Stimulated activated memory B cell treated with anti-CD40 and anti-IgM and Interleukin-4, amounts not matched to agents 10 μg/mL and 1 μg/mL and 100 μg/mL, for 72 hours (primary cell): Measurements from ENCODE around the gene CXCL6.

Experiments used
- ATAC-seq: fragments of 150-1000 bp; cut with Tn5 transposase; 2 replicates; pipeline ENCODE4 v1.10.0; 2021
- H3K27ac Mint-ChIP-seq: one replicate; pipeline ENCODE4 v1.8.0; 2022; ENCODE audit warnings: mild to moderate bottlenecking, mixed read lengths
- H3K27me3 Mint-ChIP-seq: one replicate; pipeline ENCODE4 v1.8.0; 2022; ENCODE audit warnings: mixed read lengths
- H3K36me3 Mint-ChIP-seq: one replicate; pipeline ENCODE4 v1.8.0; 2022; ENCODE audit warnings: mixed read lengths
- H3K4me1 Mint-ChIP-seq: one replicate; pipeline ENCODE4 v1.8.0; 2022; ENCODE audit warnings: mixed read lengths
- H3K4me3 Mint-ChIP-seq: one replicate; pipeline ENCODE4 v1.8.0; 2022; ENCODE audit warnings: mild to moderate bottlenecking, moderate library complexity, mixed read lengths
- H3K9me3 Mint-ChIP-seq: one replicate; pipeline ENCODE4 v1.8.0; 2022; ENCODE audit warnings: mixed read lengths

The CXCL6 gene

DNA sequence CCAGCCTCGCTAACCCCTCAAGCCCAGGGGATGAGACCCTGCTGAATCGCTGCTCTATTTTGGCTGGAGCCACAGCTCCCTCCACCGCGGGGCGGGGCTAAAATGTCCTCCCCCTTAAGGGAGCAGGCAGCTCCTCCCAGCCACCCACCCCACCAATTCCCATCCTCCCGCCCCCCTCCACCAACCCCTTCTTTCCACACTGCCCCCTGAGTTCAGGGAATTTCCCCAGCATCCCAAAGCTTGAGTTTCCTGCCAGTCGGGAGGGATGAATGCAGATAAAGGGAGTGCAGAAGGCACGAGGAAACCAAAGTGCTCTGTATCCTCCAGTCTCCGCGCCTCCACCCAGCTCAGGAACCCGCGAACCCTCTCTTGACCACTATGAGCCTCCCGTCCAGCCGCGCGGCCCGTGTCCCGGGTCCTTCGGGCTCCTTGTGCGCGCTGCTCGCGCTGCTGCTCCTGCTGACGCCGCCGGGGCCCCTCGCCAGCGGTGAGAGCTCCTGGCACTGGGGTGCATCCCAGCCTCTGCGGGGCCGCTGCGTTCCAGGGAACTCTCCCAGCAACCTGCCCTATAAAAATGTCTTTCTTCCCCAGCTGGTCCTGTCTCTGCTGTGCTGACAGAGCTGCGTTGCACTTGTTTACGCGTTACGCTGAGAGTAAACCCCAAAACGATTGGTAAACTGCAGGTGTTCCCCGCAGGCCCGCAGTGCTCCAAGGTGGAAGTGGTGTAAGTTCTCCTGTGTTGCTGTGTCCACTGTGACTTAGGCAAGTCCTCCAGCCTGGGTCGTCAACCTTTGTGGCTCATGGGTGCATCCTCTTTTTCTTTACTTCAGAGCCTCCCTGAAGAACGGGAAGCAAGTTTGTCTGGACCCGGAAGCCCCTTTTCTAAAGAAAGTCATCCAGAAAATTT lies at the start of gene CXCL6:
Gene CXCL6, plus strand, starts transcription at position 306 of the 907 bp plus-strand sequence. Its CDS starts 73 bp downstream, at position 379.
- H3K36me3 Mint-ChIP-seq: no peaks in the 10 kb centered on the region
- peaks cover 21% of the 10 kb centered on the region for H3K27me3 Mint-ChIP-seq
- H3K27ac Mint-ChIP-seq: no peak within 1 kb of the TSS
- no peak within 1 kb of the TSS for H3K4me3 Mint-ChIP-seq
- no peak for ATAC-seq
- H3K9me3 Mint-ChIP-seq: no peaks in the 10 kb centered on the region
- no peaks in the 10 kb centered on the region for H3K4me1 Mint-ChIP-seq

DNA sequence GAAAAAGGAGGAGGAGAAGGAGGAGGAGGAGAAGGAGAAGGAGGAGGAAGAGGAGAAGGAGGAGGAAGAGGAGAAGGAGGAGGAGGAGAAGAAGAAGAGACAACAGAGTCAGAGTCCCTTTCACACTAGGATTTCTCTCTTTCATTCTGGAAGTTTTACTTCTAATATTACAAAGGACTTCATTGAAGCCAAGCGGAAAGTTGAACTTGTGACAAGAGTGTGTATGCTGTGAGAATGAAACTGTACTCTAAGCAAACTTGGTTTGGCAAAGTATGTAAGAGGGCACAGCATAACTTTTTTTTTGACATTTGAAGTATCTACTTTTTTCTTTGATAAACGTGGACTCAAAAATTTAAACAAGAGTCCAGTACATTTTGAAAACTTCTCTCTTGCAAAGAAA lies 48.1 kb upstream of the CXCL6 start:
- Mint-ChIP-seq H3K36me3 (no peaks in the 10 kb centered on the region), H3K27ac (no peak overlapping the region), H3K9me3 (peaks cover 4% of the 10 kb centered on the region), H3K4me3 (no peak overlapping the region), H3K4me1 (no peaks in the 10 kb centered on the region), H3K27me3 (no peaks in the 10 kb centered on the region)
- ATAC-seq: no peak

DNA sequence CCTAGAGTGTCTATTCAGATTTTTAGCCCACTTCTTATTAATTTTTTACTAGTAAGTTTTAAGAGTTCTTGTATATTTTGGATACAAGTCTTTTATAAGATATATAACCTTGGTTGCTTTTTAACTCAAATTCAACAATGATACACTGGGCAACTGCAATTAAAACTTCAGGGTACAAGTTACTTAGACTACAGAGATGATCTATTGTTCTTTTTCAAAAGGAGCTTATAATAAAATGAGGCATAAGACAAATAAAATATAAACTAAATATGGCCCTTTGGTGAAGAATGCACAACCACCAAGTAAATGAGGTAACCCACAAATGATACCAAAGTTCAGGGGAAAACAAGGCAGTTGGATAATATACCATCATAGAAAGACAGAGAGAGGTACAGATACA lies 37.6 kb upstream of the CXCL6 start:
- ATAC-seq: no peak
- Mint-ChIP-seq H3K27me3 (no peaks in the 10 kb centered on the region), H3K4me1 (no peaks in the 10 kb centered on the region), H3K36me3 (peaks cover 4% of the 10 kb centered on the region), H3K27ac (no peak overlapping the region), H3K9me3 (peaks cover 16% of the 10 kb centered on the region), H3K4me3 (no peak overlapping the region)

DNA sequence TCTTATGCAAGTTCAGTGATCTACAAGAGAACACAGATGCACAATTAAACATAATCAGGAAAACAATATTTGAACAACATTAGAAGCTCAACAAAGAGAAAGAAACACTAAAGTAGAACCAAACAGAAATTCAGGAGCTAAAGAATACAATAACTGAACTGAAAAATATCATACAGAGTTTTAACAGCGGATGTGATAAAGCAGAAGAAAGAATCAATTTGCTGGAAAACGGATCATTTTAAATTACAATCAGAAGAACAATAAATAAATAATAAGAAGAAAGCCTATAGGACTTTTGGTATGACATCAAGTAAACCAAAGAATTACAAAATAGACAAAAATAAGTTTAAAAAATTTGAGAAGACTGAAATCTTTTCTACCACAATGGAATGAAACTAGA lies 36.3 kb upstream of the CXCL6 start:
- ATAC-seq: no peak
- peaks cover 4% of the 10 kb centered on the region for H3K36me3 Mint-ChIP-seq
- peaks cover 16% of the 10 kb centered on the region for H3K9me3 Mint-ChIP-seq
- no peaks in the 10 kb centered on the region for H3K27me3 Mint-ChIP-seq
- H3K4me3 Mint-ChIP-seq: no peak overlapping the region
- no peaks in the 10 kb centered on the region for H3K4me1 Mint-ChIP-seq
- H3K27ac Mint-ChIP-seq: no peak overlapping the region

DNA sequence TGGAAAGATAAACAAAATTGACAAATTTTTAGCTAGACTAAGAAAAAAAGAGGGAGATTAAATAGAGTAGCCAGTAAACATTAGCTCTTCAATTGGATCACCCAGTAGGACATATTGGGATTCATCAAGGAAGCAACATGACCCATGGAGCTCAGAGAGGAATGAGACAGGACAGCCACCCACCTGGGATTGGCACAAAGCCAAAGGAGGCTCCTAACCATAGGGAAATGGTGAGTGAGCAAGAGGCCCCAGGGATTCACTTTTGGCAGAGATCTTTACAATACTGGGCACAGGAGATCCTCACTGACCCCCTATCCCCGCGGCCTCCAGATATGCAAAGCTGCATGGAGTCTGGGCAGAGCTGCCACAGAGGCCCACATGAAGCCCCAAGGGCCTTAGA lies 34.8 kb upstream of the CXCL6 start:
- H3K27me3 Mint-ChIP-seq: no peaks in the 10 kb centered on the region
- H3K9me3 Mint-ChIP-seq: peaks cover 6% of the 10 kb centered on the region
- H3K4me3 Mint-ChIP-seq: no peak overlapping the region
- peak; percentile 20 for ATAC-seq
- no peak overlapping the region for H3K27ac Mint-ChIP-seq
- H3K4me1 Mint-ChIP-seq: no peaks in the 10 kb centered on the region
- peaks cover 4% of the 10 kb centered on the region for H3K36me3 Mint-ChIP-seq

DNA sequence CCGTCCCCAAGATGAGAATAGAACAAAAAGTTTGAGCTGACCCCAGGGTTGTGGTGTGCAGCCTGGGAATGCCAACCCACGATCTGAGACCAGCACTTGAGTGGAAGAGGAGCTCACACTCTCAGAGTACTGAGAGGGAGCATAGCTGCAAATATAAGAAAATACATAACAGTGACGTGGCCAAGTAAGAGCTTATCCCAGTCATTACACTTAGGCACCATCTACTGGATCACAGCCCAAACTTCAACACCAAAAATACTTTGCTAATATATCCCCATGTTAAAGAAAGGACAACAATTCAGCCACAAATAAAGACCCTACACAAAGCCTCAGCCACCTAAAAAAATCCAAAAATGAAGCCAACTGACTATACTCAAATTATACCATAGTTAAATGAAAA lies 33.3 kb upstream of the CXCL6 start:
- peaks cover 4% of the 10 kb centered on the region for H3K36me3 Mint-ChIP-seq
- no peak for ATAC-seq
- H3K4me3 Mint-ChIP-seq: no peak overlapping the region
- H3K27ac Mint-ChIP-seq: no peak overlapping the region
- peaks cover 6% of the 10 kb centered on the region for H3K9me3 Mint-ChIP-seq
- no peaks in the 10 kb centered on the region for H3K4me1 Mint-ChIP-seq
- H3K27me3 Mint-ChIP-seq: no peaks in the 10 kb centered on the region

DNA sequence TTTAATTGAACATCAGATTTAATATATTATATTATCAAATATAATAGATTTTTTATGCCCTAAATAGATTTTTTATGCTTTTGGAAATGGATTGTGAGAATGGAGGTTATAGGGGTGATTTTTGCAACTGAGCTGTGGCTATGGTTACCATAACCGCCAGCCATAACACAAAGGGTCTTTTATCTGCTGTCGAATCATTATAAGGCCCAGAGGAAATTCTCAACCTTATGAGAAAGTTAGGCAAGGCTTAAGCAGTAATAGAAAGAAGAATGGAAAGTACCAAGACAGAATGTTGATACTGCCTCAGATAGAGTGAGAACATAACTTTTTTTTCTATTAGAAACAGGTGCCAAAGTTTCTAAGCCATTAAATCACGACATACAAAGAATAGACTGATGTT lies 26.3 kb upstream of the CXCL6 start:
- H3K9me3 Mint-ChIP-seq: no peaks in the 10 kb centered on the region
- no peaks in the 10 kb centered on the region for H3K4me1 Mint-ChIP-seq
- no peak for ATAC-seq
- H3K27me3 Mint-ChIP-seq: no peaks in the 10 kb centered on the region
- H3K4me3 Mint-ChIP-seq: no peak overlapping the region
- H3K27ac Mint-ChIP-seq: no peak overlapping the region
- no peaks in the 10 kb centered on the region for H3K36me3 Mint-ChIP-seq

DNA sequence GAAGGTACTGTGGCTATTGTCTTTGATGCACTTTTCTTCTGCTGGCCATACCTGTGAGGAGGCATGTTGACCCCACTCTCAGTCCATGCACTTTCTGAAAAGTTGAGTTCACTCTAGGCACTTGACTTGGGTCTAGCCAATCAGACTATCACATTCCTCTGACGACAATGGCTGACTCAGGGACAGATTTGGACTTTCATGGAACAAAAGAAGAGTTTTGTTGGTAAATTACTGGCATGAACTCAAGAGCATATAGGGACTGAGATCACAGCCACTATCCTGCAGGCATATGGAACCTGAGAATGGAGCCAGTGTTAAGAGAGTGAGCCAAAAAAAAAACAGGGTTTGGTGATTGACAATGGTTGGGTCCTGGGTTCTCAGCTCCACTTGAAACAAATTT lies 24.6 kb upstream of the CXCL6 start:
- Mint-ChIP-seq H3K27ac (no peak overlapping the region), H3K4me3 (no peak overlapping the region), H3K9me3 (no peaks in the 10 kb centered on the region), H3K4me1 (no peaks in the 10 kb centered on the region), H3K27me3 (no peaks in the 10 kb centered on the region), H3K36me3 (no peaks in the 10 kb centered on the region)
- ATAC-seq: no peak

DNA sequence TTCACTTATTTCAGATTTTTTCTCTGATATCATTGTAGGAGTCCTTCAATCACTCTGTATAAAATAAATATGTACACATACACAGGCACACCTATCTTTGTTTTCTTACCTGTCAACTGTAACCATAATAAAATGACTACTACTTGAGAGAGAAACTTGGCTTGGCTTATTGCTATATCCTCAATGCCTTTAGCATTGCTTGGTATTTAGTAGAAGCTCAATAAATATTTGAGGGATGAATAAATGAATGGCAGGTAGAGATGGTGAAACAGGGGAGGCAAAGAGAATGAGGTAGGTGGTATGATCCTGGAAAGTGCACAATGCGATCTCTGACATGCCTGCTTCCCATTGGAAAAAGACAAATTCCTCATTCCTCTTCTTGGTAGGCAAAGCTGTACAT lies 21.8 kb upstream of the CXCL6 start:
- Mint-ChIP-seq H3K27ac (no peak overlapping the region), H3K4me3 (no peak overlapping the region), H3K4me1 (no peaks in the 10 kb centered on the region), H3K27me3 (no peaks in the 10 kb centered on the region), H3K36me3 (no peaks in the 10 kb centered on the region), H3K9me3 (no peaks in the 10 kb centered on the region)
- no peak for ATAC-seq

DNA sequence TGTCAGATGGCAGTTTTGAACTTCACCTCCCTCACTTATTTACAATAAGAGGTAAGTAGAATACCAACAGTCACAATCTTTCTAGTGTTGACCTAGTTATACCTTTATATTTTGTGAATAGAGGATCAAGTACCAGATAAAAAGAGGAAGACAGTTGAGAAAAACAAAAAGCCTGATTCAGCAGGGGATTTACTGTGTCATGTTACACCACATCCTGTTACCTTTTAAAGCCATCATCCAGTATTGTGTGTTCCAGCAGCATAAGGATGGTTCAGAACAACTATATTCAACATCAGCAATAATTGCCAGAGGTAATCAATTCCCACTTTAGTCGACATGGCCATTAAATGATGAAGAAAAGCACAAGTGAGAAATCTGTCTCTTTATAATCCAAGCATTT lies 21.3 kb upstream of the CXCL6 start:
- no peaks in the 10 kb centered on the region for H3K36me3 Mint-ChIP-seq
- H3K27me3 Mint-ChIP-seq: no peaks in the 10 kb centered on the region
- no peak for ATAC-seq
- no peaks in the 10 kb centered on the region for H3K4me1 Mint-ChIP-seq
- H3K4me3 Mint-ChIP-seq: no peak overlapping the region
- no peak overlapping the region for H3K27ac Mint-ChIP-seq
- H3K9me3 Mint-ChIP-seq: no peaks in the 10 kb centered on the region

DNA sequence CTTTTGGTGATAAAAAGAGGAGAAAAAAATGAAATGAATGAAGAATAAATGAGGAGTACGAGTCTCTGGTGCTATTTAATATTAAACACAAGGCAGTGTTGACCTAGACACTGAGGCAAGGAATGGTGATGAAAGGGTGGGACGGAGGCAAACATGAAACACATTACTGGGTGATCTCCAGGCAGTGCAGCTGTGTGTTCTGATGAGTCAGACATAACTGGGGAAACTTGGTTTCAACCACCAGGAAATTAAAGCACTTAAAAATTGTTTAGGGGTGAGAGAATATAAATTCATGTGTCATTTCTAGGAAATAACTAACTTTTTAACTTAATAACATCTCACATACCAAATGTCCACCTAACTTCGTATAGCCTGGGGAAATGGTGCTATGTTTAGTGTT lies 19.7 kb upstream of the CXCL6 start:
- Mint-ChIP-seq H3K36me3 (no peaks in the 10 kb centered on the region), H3K27ac (no peak overlapping the region), H3K9me3 (no peaks in the 10 kb centered on the region), H3K4me3 (no peak overlapping the region), H3K27me3 (no peaks in the 10 kb centered on the region), H3K4me1 (no peaks in the 10 kb centered on the region)
- ATAC-seq: no peak

DNA sequence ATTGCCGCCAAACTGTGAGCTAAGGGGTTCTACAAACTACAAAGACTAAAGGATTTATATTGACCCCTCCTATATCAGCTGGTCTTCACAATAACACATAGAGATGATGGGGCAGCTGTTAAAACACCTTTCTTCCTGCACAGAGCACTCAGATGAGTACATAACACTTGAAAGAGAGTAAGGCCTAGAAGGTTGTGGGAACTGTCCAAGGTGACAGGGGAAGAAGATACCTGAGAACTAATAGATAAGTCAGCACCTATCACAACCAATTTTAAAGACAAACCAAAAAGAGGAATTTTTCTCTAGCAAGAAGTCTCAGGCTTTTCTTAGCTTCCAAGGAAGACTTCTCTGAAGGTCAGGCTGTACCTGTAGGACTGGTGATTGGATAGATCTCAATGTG lies 19.1 kb upstream of the CXCL6 start:
- Mint-ChIP-seq H3K4me1 (no peaks in the 10 kb centered on the region), H3K27me3 (no peaks in the 10 kb centered on the region)
- no peak for ATAC-seq

DNA sequence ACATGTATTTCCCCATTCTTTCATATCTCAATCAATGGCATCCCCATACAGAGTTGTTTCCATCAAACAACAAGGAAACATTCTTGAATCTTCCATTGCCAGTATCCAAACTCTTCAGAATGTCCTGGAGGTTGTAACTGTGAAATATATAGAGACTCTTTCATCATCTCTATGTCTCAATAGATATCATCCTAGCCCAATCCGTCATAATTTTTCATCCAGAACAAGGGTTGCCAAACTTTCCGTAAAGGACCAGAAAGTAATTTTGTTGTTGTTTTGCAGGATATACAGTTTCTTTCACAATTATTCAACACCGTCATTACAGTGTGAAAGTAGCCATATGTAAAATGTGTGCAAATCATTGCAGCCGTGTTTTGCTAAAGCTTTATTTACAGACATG lies 15.2 kb upstream of the CXCL6 start:
- H3K27me3 Mint-ChIP-seq: no peaks in the 10 kb centered on the region
- H3K4me3 Mint-ChIP-seq: no peak overlapping the region
- H3K9me3 Mint-ChIP-seq: no peaks in the 10 kb centered on the region

More for the DNA sequence above, 19.1 kb upstream of the CXCL6 start:
- no peaks in the 10 kb centered on the region for H3K9me3 Mint-ChIP-seq
- H3K4me3 Mint-ChIP-seq: no peak overlapping the region
- no peak overlapping the region for H3K27ac Mint-ChIP-seq
- no peaks in the 10 kb centered on the region for H3K36me3 Mint-ChIP-seq

DNA sequence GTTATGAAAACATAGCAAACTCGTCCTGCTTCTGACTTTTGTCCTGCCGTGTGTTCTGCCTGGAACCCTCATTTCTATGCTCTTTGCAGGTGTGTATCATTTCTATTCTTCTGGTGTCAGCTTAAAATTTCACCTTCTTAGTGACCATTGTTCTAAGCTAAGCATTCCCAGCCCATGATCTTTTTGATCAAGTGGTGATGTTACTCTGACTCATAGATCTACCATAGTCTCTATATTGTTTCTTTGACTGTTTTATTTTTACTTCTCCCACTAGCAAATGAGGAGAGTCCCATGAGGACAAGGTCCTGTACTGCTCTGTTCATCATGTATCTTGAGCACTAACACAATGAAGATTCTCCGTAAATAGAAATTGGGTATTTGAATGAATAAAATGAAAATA lies 14.1 kb upstream of the CXCL6 start:
- no peak for ATAC-seq
- Mint-ChIP-seq H3K4me3 (no peak overlapping the region), H3K27me3 (no peaks in the 10 kb centered on the region)

More for the DNA sequence above, 15.2 kb upstream of the CXCL6 start:
- no peaks in the 10 kb centered on the region for H3K36me3 Mint-ChIP-seq
- no peak overlapping the region for H3K27ac Mint-ChIP-seq
- H3K4me1 Mint-ChIP-seq: no peaks in the 10 kb centered on the region
- no peak for ATAC-seq

DNA sequence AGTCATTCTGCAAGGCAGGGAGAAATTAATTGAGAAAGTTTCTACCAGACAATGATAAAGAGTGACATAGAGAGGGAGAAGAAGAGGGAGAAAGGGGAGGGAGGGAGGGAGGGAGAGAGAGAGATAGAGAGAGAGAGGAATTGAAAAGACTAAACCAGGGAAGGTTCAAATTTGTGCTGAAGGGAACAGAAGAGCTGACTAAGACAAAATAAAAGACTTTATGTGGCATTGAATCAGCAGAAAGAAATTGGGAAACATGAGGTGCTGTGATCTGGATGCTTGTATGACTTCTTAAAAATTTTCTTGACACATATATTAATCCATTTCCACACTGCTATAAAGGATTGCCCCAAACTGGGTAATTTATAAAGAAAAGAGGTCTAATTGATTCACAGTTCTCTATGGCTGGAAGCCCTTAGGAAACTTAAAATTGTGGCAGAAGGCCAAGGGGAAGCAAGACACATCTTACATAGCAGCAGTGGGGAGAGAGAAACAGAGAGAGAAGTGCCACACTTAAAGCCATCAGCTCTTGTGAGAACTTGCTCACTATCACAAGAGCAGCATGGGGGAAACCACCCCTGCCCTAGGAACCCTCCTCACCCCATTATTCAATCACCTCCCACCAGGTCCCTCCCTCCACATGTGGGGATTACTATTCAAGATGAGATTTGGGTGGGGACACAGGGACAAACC lies 13.5 kb upstream of the CXCL6 start:
- no peak overlapping the region for H3K27ac Mint-ChIP-seq

More for the DNA sequence above, 14.1 kb upstream of the CXCL6 start:
- no peak overlapping the region for H3K27ac Mint-ChIP-seq
- H3K9me3 Mint-ChIP-seq: peaks cover 3% of the 10 kb centered on the region
- H3K36me3 Mint-ChIP-seq: no peaks in the 10 kb centered on the region
- no peaks in the 10 kb centered on the region for H3K4me1 Mint-ChIP-seq

DNA sequence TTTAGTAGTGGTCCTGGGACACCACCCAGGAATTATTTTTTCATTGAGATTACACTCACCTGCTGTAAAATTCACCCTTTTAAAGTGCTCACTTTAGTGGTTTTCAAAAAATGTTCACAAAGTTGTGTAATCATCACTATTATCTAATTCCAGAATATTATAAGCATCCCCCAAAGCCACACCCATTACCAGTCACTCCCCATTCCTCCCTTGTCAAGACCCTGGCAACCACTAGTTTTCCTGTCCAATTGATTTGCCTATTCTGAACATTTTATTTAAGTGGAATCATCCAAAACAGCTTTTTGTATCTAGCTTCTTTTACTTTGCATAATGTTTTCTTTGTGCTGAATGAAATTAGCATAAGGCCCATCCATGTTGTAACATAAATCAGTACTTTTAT lies 12.7 kb upstream of the CXCL6 start:
- Mint-ChIP-seq H3K4me3 (no peak overlapping the region), H3K27me3 (no peaks in the 10 kb centered on the region), H3K9me3 (peaks cover 7% of the 10 kb centered on the region), H3K36me3 (no peaks in the 10 kb centered on the region), H3K27ac (no peak overlapping the region), H3K4me1 (no peaks in the 10 kb centered on the region)
- ATAC-seq: no peak

More for the DNA sequence above, 13.5 kb upstream of the CXCL6 start:
- Mint-ChIP-seq H3K36me3 (no peaks in the 10 kb centered on the region), H3K27me3 (no peaks in the 10 kb centered on the region), H3K9me3 (peaks cover 7% of the 10 kb centered on the region), H3K4me3 (no peak overlapping the region), H3K4me1 (no peaks in the 10 kb centered on the region)
- ATAC-seq: no peak
